WTC11 (cell line): Measurements from ENCODE around the gene PVALB. TPM values are rescaled to one million over a fixed set of nuclear protein-coding genes. Genes with fewer than 3 reads are reported as not detected.

Source experiments
- ATAC-seq: fragments of 200-7000 bp; cut with Tn5 transposase; 2 replicates; pipeline ENCODE4 v1.10.0; 2021; ENCODE audit warnings: mild to moderate bottlenecking, moderate library complexity
- CTCF ChIA-PET: fragments of 300-600 bp; sonication (Branson Sonifier 250); formaldehyde crosslinking; loops from one replicate; lab custom pipeline; 2021; ENCODE audit warnings: antibody characterized with exemption; lab: Charles Lee
- POLR2A ChIA-PET: fragments of 350-600 bp; sonication (Branson Sonifier 250); formaldehyde crosslinking; loops from one replicate; lab custom pipeline; 2021; ENCODE audit warnings: antibody characterized with exemption; lab: Charles Lee
- DNase-seq: peaks from one replicate; pipeline ENCODE4 v3.0.0; 2021; ENCODE audit warnings: low spot score
- H3K27ac Mint-ChIP-seq: 2 replicates; pipeline ENCODE4 v1.8.0; 2021; ENCODE audit warnings: mixed read lengths
- H3K27me3 Mint-ChIP-seq: 2 replicates; pipeline ENCODE4 v1.8.0; 2021; ENCODE audit warnings: low read depth, mild to moderate bottlenecking, moderate library complexity, mixed read lengths
- H3K36me3 Mint-ChIP-seq: 2 replicates; pipeline ENCODE4 v1.8.0; 2021; ENCODE audit warnings: mixed read lengths
- H3K4me1 Mint-ChIP-seq: 2 replicates; pipeline ENCODE4 v1.8.0; 2022; ENCODE audit warnings: mixed read lengths
- H3K4me3 Mint-ChIP-seq: 2 replicates; pipeline ENCODE4 v1.8.0; 2021; ENCODE audit warnings: mild to moderate bottlenecking, moderate library complexity, mixed read lengths
- H3K9me3 Mint-ChIP-seq: 2 replicates; pipeline ENCODE4 v1.8.0; 2021; ENCODE audit warnings: mixed read lengths
- ATF6 ChIP-seq: sonication (generic); formaldehyde crosslinking; IDR thresholded peaks from 2 replicates; pipeline ENCODE4 v1.8.1; 2023; ENCODE audit warnings: mild to moderate bottlenecking, missing genetic modification reagents
- CDX4 ChIP-seq: fragments of 250-450 bp; sonication (Bioruptor Pico); IDR thresholded peaks from 2 replicates; pipeline ENCODE4 v1.9.0; 2021; ENCODE audit warnings: moderate library complexity, mild to moderate bottlenecking, inconsistent platforms, borderline replicate concordance
- CREM ChIP-seq: sonication (generic); formaldehyde crosslinking; IDR thresholded peaks from 2 replicates; pipeline ENCODE4 v1.8.1; 2022; ENCODE audit warnings: mild to moderate bottlenecking, missing genetic modification reagents, moderate library complexity
- E2F1 ChIP-seq: sonication (generic); formaldehyde crosslinking; IDR thresholded peaks from 2 replicates; pipeline ENCODE4 v1.8.0; 2022; ENCODE audit warnings: mild to moderate bottlenecking, missing genetic modification reagents
- ESRRA ChIP-seq: sonication (generic); formaldehyde crosslinking; IDR thresholded peaks from 2 replicates; pipeline ENCODE4 v1.8.1; 2022; ENCODE audit warnings: mild to moderate bottlenecking, missing genetic modification reagents, borderline replicate concordance
- ETV6 ChIP-seq: sonication (generic); formaldehyde crosslinking; IDR thresholded peaks from 2 replicates; pipeline ENCODE4 v1.8.1; 2022; ENCODE audit warnings: mild to moderate bottlenecking, missing genetic modification reagents
- FOXK1 ChIP-seq: sonication (generic); formaldehyde crosslinking; IDR thresholded peaks from 2 replicates; pipeline ENCODE4 v1.8.0; 2022; ENCODE audit warnings: mild to moderate bottlenecking, moderate library complexity, missing genetic modification reagents
- FOXP1 ChIP-seq: sonication (generic); formaldehyde crosslinking; IDR thresholded peaks from 2 replicates; pipeline ENCODE4 v1.8.0; 2022; ENCODE audit warnings: missing genetic modification reagents, mild to moderate bottlenecking, moderate library complexity, borderline replicate concordance
- JAZF1 ChIP-seq: fragments of 250-450 bp; sonication (Bioruptor Pico); IDR thresholded peaks from 2 replicates; pipeline ENCODE4 v1.9.0; 2021; ENCODE audit warnings: moderate library complexity, mild to moderate bottlenecking, inconsistent platforms
- MAX ChIP-seq: sonication (generic); formaldehyde crosslinking; IDR thresholded peaks from 2 replicates; pipeline ENCODE4 v1.8.0; 2022; ENCODE audit warnings: mild to moderate bottlenecking, missing genetic modification reagents
- MXD4 ChIP-seq: fragments of 250-450 bp; sonication (Bioruptor Pico); IDR thresholded peaks from 2 replicates; pipeline ENCODE4 v1.8.0; 2021; ENCODE audit warnings: mild to moderate bottlenecking, moderate library complexity, borderline replicate concordance
- MYBL2 ChIP-seq: sonication (generic); formaldehyde crosslinking; IDR thresholded peaks from 2 replicates; pipeline ENCODE4 v1.8.1; 2023; ENCODE audit warnings: mild to moderate bottlenecking, moderate library complexity, missing genetic modification reagents
- NR2C2 ChIP-seq: sonication (generic); formaldehyde crosslinking; IDR thresholded peaks from 2 replicates; pipeline ENCODE4 v1.8.0; 2022; ENCODE audit warnings: mild to moderate bottlenecking, missing genetic modification reagents
- NR3C1 ChIP-seq: sonication (generic); formaldehyde crosslinking; conservative IDR thresholded peaks from 2 replicates; pipeline ENCODE4 v1.8.1; 2023; ENCODE audit warnings: low read depth, mild to moderate bottlenecking, missing genetic modification reagents
- OVOL2 ChIP-seq: fragments of 250-450 bp; sonication (Bioruptor Pico); IDR thresholded peaks from 2 replicates; pipeline ENCODE4 v1.9.0; 2021; ENCODE audit warnings: mild to moderate bottlenecking, borderline replicate concordance
- PRRX2 ChIP-seq: fragments of 250-450 bp; sonication (Bioruptor Pico); IDR thresholded peaks from 2 replicates; pipeline ENCODE4 v1.8.0; 2021; ENCODE audit warnings: mild to moderate bottlenecking
- RELA ChIP-seq: sonication (generic); formaldehyde crosslinking; IDR thresholded peaks from 2 replicates; pipeline ENCODE4 v1.8.1; 2022; ENCODE audit warnings: missing genetic modification reagents, mild to moderate bottlenecking, borderline replicate concordance
- RORB ChIP-seq: fragments of 250-450 bp; sonication (Bioruptor Pico); IDR thresholded peaks from 2 replicates; pipeline ENCODE4 v1.9.0; 2021; ENCODE audit warnings: mild to moderate bottlenecking
- SP1 ChIP-seq: sonication (generic); formaldehyde crosslinking; conservative IDR thresholded peaks from 2 replicates; pipeline ENCODE4 v1.8.1; 2022; ENCODE audit warnings: missing genetic modification reagents
- TCF7 ChIP-seq: sonication (generic); formaldehyde crosslinking; IDR thresholded peaks from 2 replicates; pipeline ENCODE4 v1.8.0; 2022; ENCODE audit warnings: mild to moderate bottlenecking, low read depth, missing genetic modification reagents, moderate library complexity
- USF1 ChIP-seq: sonication (generic); formaldehyde crosslinking; IDR thresholded peaks from 2 replicates; pipeline ENCODE4 v1.8.0; 2022; ENCODE audit warnings: mild to moderate bottlenecking, missing genetic modification reagents
- ZMAT4 ChIP-seq: fragments of 250-450 bp; sonication (Bioruptor Pico); IDR thresholded peaks from 2 replicates; pipeline ENCODE4 v1.9.0; 2021; ENCODE audit warnings: mild to moderate bottlenecking
- ZNF138 ChIP-seq: sonication (generic); formaldehyde crosslinking; conservative IDR thresholded peaks from 2 replicates; pipeline ENCODE4 v1.8.1; 2022; ENCODE audit warnings: mild to moderate bottlenecking, moderate library complexity, missing genetic modification reagents
- ZNF219 ChIP-seq: sonication (generic); formaldehyde crosslinking; IDR thresholded peaks from 2 replicates; pipeline ENCODE4 v1.8.0; 2023; ENCODE audit warnings: missing genetic modification reagents, mild to moderate bottlenecking, borderline replicate concordance
- ZNF232 ChIP-seq: sonication (generic); formaldehyde crosslinking; IDR thresholded peaks from 2 replicates; pipeline ENCODE4 v1.8.0; 2022; ENCODE audit warnings: mild to moderate bottlenecking, missing genetic modification reagents
- ZNF416 ChIP-seq: fragments of 250-450 bp; sonication (Bioruptor Pico); IDR thresholded peaks from 2 replicates; pipeline ENCODE4 v1.9.0; 2021; ENCODE audit warnings: mild to moderate bottlenecking, inconsistent platforms
- ZNF512 ChIP-seq: sonication (generic); formaldehyde crosslinking; IDR thresholded peaks from 2 replicates; pipeline ENCODE4 v1.8.1; 2022; ENCODE audit warnings: missing genetic modification reagents, borderline replicate concordance
- ZNF671 ChIP-seq: fragments of 250-450 bp; sonication (Bioruptor Pico); IDR thresholded peaks from 2 replicates; pipeline ENCODE4 v1.8.0; 2021; ENCODE audit warnings: mild to moderate bottlenecking
- total RNA-seq: library from RNA; stranded (reverse); gene quantifications from 3 replicates; pipeline ENCODE4 v1.2.3, GENCODE V29; 2021

Gene PVALB
- total RNA-seq, 1 experiment from 2014 or later = 2.7 TPM

- no peak overlapping the region for H3K4me3 Mint-ChIP-seq
- no peak for TF ChIP-seq FOXP1 (CRISPR knock-in tag)
- no peak for TF ChIP-seq SP1 (CRISPR knock-in tag)
- TF ChIP-seq NR2C2 (CRISPR knock-in tag) = no peak
- TF ChIP-seq CREM (CRISPR knock-in tag) = no peak
- no peak for TF ChIP-seq ATF6 (CRISPR knock-in tag)
- no peak for TF ChIP-seq ZNF232 (CRISPR knock-in tag)
- no peak for TF ChIP-seq MYBL2 (CRISPR knock-in tag)
- TF ChIP-seq ETV6 (CRISPR knock-in tag) = no peak
- TF ChIP-seq ZNF138 (CRISPR knock-in tag) = no peak
- no peak for TF ChIP-seq E2F1 (CRISPR knock-in tag)
- TF ChIP-seq ZMAT4 (CRISPR knock-in tag) = no peak
- TF ChIP-seq OVOL2 (CRISPR knock-in tag) = no peak
- no peak for TF ChIP-seq CDX4 (CRISPR knock-in tag)
- no peak for TF ChIP-seq MAX (CRISPR knock-in tag)
- TF ChIP-seq ZNF671 (CRISPR knock-in tag) = no peak
- TF ChIP-seq, all 79 proteins: peak for 0
- Mint-ChIP-seq H3K4me1 (peaks cover 13% of the 10 kb centered on the region), H3K36me3 (peaks cover 23% of the 10 kb centered on the region), H3K9me3 (no peaks in the 10 kb centered on the region), H3K27ac (no peak overlapping the region), H3K27me3 (no peaks in the 10 kb centered on the region)
- ATAC-seq (no peak), DNase-seq (no peak)
- POLR2A ChIA-PET = no interaction called here
- CTCF ChIA-PET = no interaction called here
These were observed 52.2 kb downstream of the PVALB start for GRCh38 chr22:36764641-36765040.

GRCh38 chr22:36764060-36764459 is 52.8 kb downstream of the PVALB start:
- CTCF ChIA-PET = no interaction called here
- peak overlapping the region; percentile 32; the same call in 1 of the 2 replicates for H3K27ac Mint-ChIP-seq
- peaks cover 13% of the 10 kb centered on the region for H3K4me1 Mint-ChIP-seq
- H3K9me3 Mint-ChIP-seq = no peaks in the 10 kb centered on the region
- H3K36me3 Mint-ChIP-seq = peaks cover 23% of the 10 kb centered on the region
- ATAC-seq (no peak), DNase-seq (peak; percentile 3)
- TF ChIP-seq PRRX2 (CRISPR knock-in tag) = no peak
- TF ChIP-seq MXD4 (CRISPR knock-in tag) = no peak
- TF ChIP-seq USF1 (CRISPR knock-in tag) = no peak
- TF ChIP-seq ZNF416 = no peak
- POLR2A ChIA-PET = no interaction called here
- no peak overlapping the region for H3K4me3 Mint-ChIP-seq
- no peaks in the 10 kb centered on the region for H3K27me3 Mint-ChIP-seq

- Mint-ChIP-seq H3K4me1 (peaks cover 13% of the 10 kb centered on the region), H3K9me3 (no peaks in the 10 kb centered on the region), H3K27me3 (no peaks in the 10 kb centered on the region), H3K36me3 (peaks cover 23% of the 10 kb centered on the region), H3K4me3 (no peak overlapping the region), H3K27ac (peak overlapping the region; percentile 32; the same call in 1 of the 2 replicates)
- CTCF ChIA-PET = no interaction called here
- ATAC-seq (no peak), DNase-seq (no peak)
- POLR2A ChIA-PET = no interaction called here
- no peak for TF ChIP-seq ZNF512 (CRISPR knock-in tag)
- TF ChIP-seq ESRRA (CRISPR knock-in tag) = no peak
- no peak for TF ChIP-seq NR2C2 (CRISPR knock-in tag)
- TF ChIP-seq NR3C1 (CRISPR knock-in tag) = no peak
- TF ChIP-seq ZNF219 (CRISPR knock-in tag) = no peak
- no peak for TF ChIP-seq RORB (CRISPR knock-in tag)
- TF ChIP-seq JAZF1 (CRISPR knock-in tag) = no peak
- TF ChIP-seq FOXK1 (CRISPR knock-in tag) = no peak
- TF ChIP-seq RELA (CRISPR knock-in tag) = no peak
- TF ChIP-seq TCF7 (CRISPR knock-in tag) = no peak
These were observed 53.3 kb downstream of the PVALB start for GRCh38 chr22:36763576-36763975.
